GM12878 (cell line): ENCODE results near the gene TIAM1. TPM values are rescaled to one million over a fixed set of nuclear protein-coding genes. Genes with fewer than 3 reads are reported as not detected.

Experiments
- ATAC-seq: fragments of 200-7000 bp; cut with Tn5 transposase; 3 replicates; pipeline ENCODE4 v1.9.1; 2020; ENCODE audit warnings: mild to moderate bottlenecking, moderate library complexity
- BruUV-seq: library from RNA; stranded (reverse); fragments of 400-500 nt; replicated peaks from 2 replicates; lab custom pipeline; 2021; lab: Mats Ljungman, UMichigan
- CTCF ChIA-PET: fragments of 300-600 bp; sonication (Branson Sonifier 250); formaldehyde crosslinking; extraction: SDS; loops from one replicate; lab custom pipeline; 2021; ENCODE audit warnings: inconsistent platforms; lab: Yijun Ruan, JAX
- POLR2A ChIA-PET: fragments of 350-600 bp; formaldehyde crosslinking; extraction: SDS; loops from one replicate; lab custom pipeline; 2021; ENCODE audit warnings: inconsistent platforms; lab: Charles Lee
- RAD21 ChIA-PET: fragments of 300-600 bp; sonication (Branson Sonifier 250); formaldehyde crosslinking; loops from one replicate; lab custom pipeline; 2023; ENCODE audit warnings: antibody characterized with exemption; ENCODE audit not compliant: unreplicated experiment; lab: Charles Lee
- SMC1A ChIA-PET: fragments of 300-600 bp; sonication (Branson Sonifier 250); formaldehyde crosslinking; loops from one replicate; lab custom pipeline; 2023; ENCODE audit not compliant: unreplicated experiment, uncharacterized antibody; lab: Charles Lee
- DNase-seq: peaks from one replicate; pipeline ENCODE4 v3.0.0-alpha.2; 2011; ENCODE audit warnings: low read depth, low spot score
- FAIRE-seq: peaks from 3 replicates; lab custom pipeline; 2011; peaks lifted over from hg19 to GRCh38; lab: Jason Lieb, UNC
- H2AFZ ChIP-seq: 2 replicates; pipeline ENCODE4 v1.6.0; 2011; ENCODE audit warnings: low read depth, low read length, control low read depth; ENCODE audit not compliant: control insufficient read depth
- H3K27ac ChIP-seq: 2 replicates; pipeline ENCODE4 v1.5.1; 2011; ENCODE audit warnings: control low read depth; ENCODE audit not compliant: control insufficient read depth, insufficient read depth
- H3K27me3 ChIP-seq, 2 experiments: replicated peaks in 1 of 2; 2 replicates each; pipeline versions ENCODE4 v1.6.0 to v1.6.1; 2011; ENCODE audit warnings: low read length in 1 of 2; ENCODE audit not compliant: control insufficient read depth in 2 of 2, insufficient read depth in 2 of 2
- H3K36me3 ChIP-seq, 2 experiments: 2 replicates each; pipeline ENCODE4 v1.5.1; 2011; ENCODE audit warnings: low read length in 1 of 2; ENCODE audit not compliant: control insufficient read depth in 2 of 2, insufficient read depth in 2 of 2
- H3K4me1 ChIP-seq: 2 replicates; pipeline ENCODE4 v1.6.1; 2011; ENCODE audit warnings: mild to moderate bottlenecking, low read length, moderate library complexity, mixed read lengths; ENCODE audit not compliant: control insufficient read depth, insufficient read depth
- H3K4me2 ChIP-seq: 2 replicates; pipeline ENCODE4 v1.6.0; 2011; ENCODE audit warnings: control low read depth; ENCODE audit not compliant: control insufficient read depth, insufficient read depth
- H3K4me3 ChIP-seq: fragments of 200-600 bp; sonication (generic); 2 replicates; pipeline ENCODE4 v1.5.1; 2016
- H3K79me2 ChIP-seq: 2 replicates; pipeline ENCODE4 v1.6.0; 2011; ENCODE audit warnings: low read length; ENCODE audit not compliant: control insufficient read depth, insufficient read depth
- H3K9ac ChIP-seq: 2 replicates; pipeline ENCODE4 v1.8.0; 2011; ENCODE audit warnings: low read length, control low read depth, mixed read lengths; ENCODE audit not compliant: control insufficient read depth, insufficient read depth
- H3K9me3 ChIP-seq: replicated peaks from 3 replicates; pipeline ENCODE4 v1.5.1; 2011; ENCODE audit warnings: mild to moderate bottlenecking, low read length; ENCODE audit not compliant: control insufficient read depth, insufficient read depth
- H4K20me1 ChIP-seq: 2 replicates; pipeline ENCODE4 v1.6.0; 2011; ENCODE audit not compliant: control insufficient read depth, insufficient read depth
- BRCA1 ChIP-seq: IDR thresholded peaks from 2 replicates; pipeline ENCODE4 v1.6.1; 2011; ENCODE audit warnings: low read depth, low read length, improper control_type of control experiment
- CHD1 ChIP-seq: IDR thresholded peaks from 2 replicates; pipeline ENCODE4 v1.6.1; 2012; ENCODE audit warnings: low read depth, low read length, improper control_type of control experiment
- CREB1 ChIP-seq: IDR thresholded peaks from 2 replicates; pipeline ENCODE4 v1.6.1; 2012; ENCODE audit warnings: low read depth, mild to moderate bottlenecking, inconsistent platforms
- CREM ChIP-seq: IDR thresholded peaks from 2 replicates; pipeline ENCODE4 v1.6.1; 2014; ENCODE audit warnings: antibody characterized with exemption, low read depth
- GATAD2B ChIP-seq: fragments of 450-650 bp; conservative IDR thresholded peaks from 2 replicates; pipeline ENCODE4 v1.6.1; 2017; ENCODE audit warnings: low read depth, mild to moderate bottlenecking, moderate library complexity
- MYB ChIP-seq: fragments of 150-350 bp; IDR thresholded peaks from 2 replicates; pipeline ENCODE4 v1.6.1; 2014; ENCODE audit warnings: mild to moderate bottlenecking, low read depth, low read length, borderline replicate concordance
- NFXL1 ChIP-seq: fragments of 450-650 bp; IDR thresholded peaks from 2 replicates; pipeline ENCODE4 v1.6.1; 2017; ENCODE audit warnings: antibody characterized with exemption, mild to moderate bottlenecking, borderline replicate concordance
- NR2C1 ChIP-seq: fragments of 450-650 bp; IDR thresholded peaks from 2 replicates; pipeline ENCODE4 v1.6.1; 2017; ENCODE audit warnings: antibody characterized with exemption, mild to moderate bottlenecking, moderate library complexity
- PML ChIP-seq: IDR thresholded peaks from 2 replicates; pipeline ENCODE4 v1.6.1; 2012; ENCODE audit warnings: low read length, inconsistent platforms
- RBBP5 ChIP-seq: fragments of 200-600 bp; sonication (generic); conservative IDR thresholded peaks from 2 replicates; pipeline ENCODE4 v1.6.1; 2016
- RFX5 ChIP-seq: IDR thresholded peaks from 2 replicates; pipeline ENCODE4 v1.6.1; 2011; ENCODE audit warnings: low read depth, low read length, improper control_type of control experiment
- SPI1 ChIP-seq: IDR thresholded peaks from 2 replicates; pipeline ENCODE4 v1.6.1; 2011; ENCODE audit warnings: low read depth, mild to moderate bottlenecking, low read length, moderate library complexity, borderline replicate concordance; ENCODE audit not compliant: insufficient read depth
- TARDBP ChIP-seq: IDR thresholded peaks from 2 replicates; pipeline ENCODE4 v1.6.1; 2016; ENCODE audit warnings: borderline replicate concordance
- TCF3 ChIP-seq: IDR thresholded peaks from 2 replicates; pipeline ENCODE4 v1.6.1; 2012; ENCODE audit warnings: low read depth, mild to moderate bottlenecking, low read length, borderline replicate concordance; ENCODE audit not compliant: insufficient read depth
- WGBS: methylation state at CpG from one replicate; pipeline ENCODE4 v1.1.6; 2016; ENCODE audit warnings: low lambda C conversion rate; ENCODE audit not compliant: insufficient replicate concordance, insufficient coverage; ENCODE audit errors: missing lambda C conversion rate; 5-methylcytosine and 5-hydroxymethylcytosine counted together
- in situ Hi-C: fragments of 300-500 bp; cut with MboI; formaldehyde crosslinking; loops from 9 replicates; pipeline ENCODE4 v1.14.3; 2018; ENCODE audit warnings: mixed read lengths
- intact Hi-C: fragments of 100-400 bp; cut with micrococcal nuclease; formaldehyde crosslinking; loops from one replicate; pipeline ENCODE4 v1.14.2; 2022; ENCODE audit not compliant: unreplicated experiment
- polyA plus RNA-seq, 11 experiments: library from polyadenylated mRNA; depleted of rRNA in 4 of 11; unstranded in 6 of 11; stranded (reverse) in 5 of 11; fragments of >200 nt; fragmentation: Nextera tagmentation in 4 of 11; fragmentation: Illumina TruSeq in 1 of 11; extraction: Ambion mirVana in 4 of 11; extraction: Trizol in 1 of 11; gene quantifications; 1 replicate in 1 of 11; 2 replicates in 10 of 11; pipeline versions ENCODE4 v1.2.1 to v1.2.3, GENCODE V29; 2011 to 2016; ENCODE audit warnings: inconsistent platforms in 2 of 11, missing spikeins in 2 of 11, low read depth in 1 of 11
- total RNA-seq, 4 experiments: library from RNA; depleted of rRNA in 3 of 4; stranded (reverse); fragments of >200 nt in 3 of 4; fragmentation: Illumina TruSeq in 1 of 4; extraction: Trizol in 1 of 4; gene quantifications; 2 replicates each; pipeline versions ENCODE4 v1.2.1 to v1.2.3, GENCODE V29; 2013 to 2021
- TF ChIP-seq, protein P1 (sequence below): IDR thresholded peaks from 2 replicates; pipeline ENCODE4 v1.6.1; 2011; ENCODE audit warnings: borderline replicate concordance, low read depth, mild to moderate bottlenecking, moderate library complexity, low read length; ENCODE audit not compliant: insufficient read depth, poor library complexity, severe bottlenecking
- TF ChIP-seq, protein P2 (sequence below), 3 experiments: IDR thresholded peaks in 2 of 3; conservative IDR thresholded peaks in 1 of 3; 2 replicates each; pipeline ENCODE4 v1.5.1; 2011; ENCODE audit warnings: low read depth in 3 of 3, low read length in 3 of 3, mild to moderate bottlenecking in 3 of 3, control low read depth in 2 of 3, moderate library complexity in 2 of 3, inconsistent platforms in 1 of 3, mixed read lengths in 1 of 3; ENCODE audit not compliant: control insufficient read depth in 2 of 3, insufficient read depth in 1 of 3; ENCODE audit errors: extremely low read depth in 1 of 3

Gene TIAM1
- total and polyA plus RNA-seq, 10 of the 15 experiments (the other 5 are each of a cell fraction or from before 2014, with no cell fraction given) = 0.31 to 35.9 (median 0.78) TPM

DNA sequence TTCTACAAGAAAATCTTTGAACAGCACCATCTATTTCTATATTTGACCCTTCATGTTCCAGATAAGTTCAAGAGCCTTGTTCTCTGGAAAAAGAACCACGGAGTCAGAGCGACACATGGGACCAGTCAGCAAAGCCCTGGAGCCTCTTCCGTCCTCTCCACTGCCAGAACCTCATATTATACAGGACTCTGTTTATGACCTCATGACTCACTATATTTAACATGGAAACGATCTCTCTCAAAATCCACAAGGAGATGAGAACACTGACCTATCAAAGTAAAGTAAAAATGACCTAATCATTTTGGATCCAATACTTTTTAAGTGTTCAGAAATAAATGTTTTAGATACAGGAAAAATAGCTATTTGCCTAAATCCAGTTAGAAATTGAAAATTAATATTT is 181.2 kb downstream of the TIAM1 start:
- CTCF ChIA-PET = interaction anchor here (1.0 to 2.1 kb wide), 3 partner anchors 9 to 18 kb away, joined by 4 to 12 read pairs (median 6); no protein-coding TSS in a partner anchor
- intact Hi-C loops = no loop called here
- 38% methylated on average over 4 of the region's 4 CpGs for WGBS
- in situ Hi-C loops = no loop called here
- no peaks in the 10 kb centered on the region; a peak in 1 of 4 replicates for H3K36me3 ChIP-seq
- RAD21 ChIA-PET = interaction anchor here (2.1 kb wide), 1 partner anchor 54 kb away, joined by 4 read pairs; no protein-coding TSS in a partner anchor
- no TSS peak for BruUV-seq
- no peaks in the 10 kb centered on the region for H3K79me2 ChIP-seq
- no peak overlapping the region for H3K27ac ChIP-seq
- H3K9me3 ChIP-seq = no peaks in the 10 kb centered on the region
- H3K4me3 ChIP-seq = no peak overlapping the region
- H4K20me1 ChIP-seq = no peaks in the 10 kb centered on the region
- ATAC-seq (no peak), FAIRE-seq (no peak), DNase-seq (no peak)
- no peaks in the 10 kb centered on the region for H3K4me1 ChIP-seq
- POLR2A ChIA-PET = no interaction called here
- TF ChIP-seq CREM (no peak), BRCA1 (no peak), RFX5 (no peak), CREB1 (no peak), TARDBP (no peak), RBBP5 (no peak), PML (no peak), NR2C1 (no peak), GATAD2B (no peak), SPI1 (no peak), MYB (no peak), CHD1 (no peak), TCF3 (no peak), NFXL1 (no peak)
- TF ChIP-seq, protein P1, sequence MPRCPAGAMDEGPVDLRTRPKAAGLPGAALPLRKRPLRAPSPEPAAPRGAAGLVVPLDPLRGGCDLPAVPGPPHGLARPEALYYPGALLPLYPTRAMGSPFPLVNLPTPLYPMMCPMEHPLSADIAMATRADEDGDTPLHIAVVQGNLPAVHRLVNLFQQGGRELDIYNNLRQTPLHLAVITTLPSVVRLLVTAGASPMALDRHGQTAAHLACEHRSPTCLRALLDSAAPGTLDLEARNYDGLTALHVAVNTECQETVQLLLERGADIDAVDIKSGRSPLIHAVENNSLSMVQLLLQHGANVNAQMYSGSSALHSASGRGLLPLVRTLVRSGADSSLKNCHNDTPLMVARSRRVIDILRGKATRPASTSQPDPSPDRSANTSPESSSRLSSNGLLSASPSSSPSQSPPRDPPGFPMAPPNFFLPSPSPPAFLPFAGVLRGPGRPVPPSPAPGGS = no peak
- TF ChIP-seq, protein P2, sequence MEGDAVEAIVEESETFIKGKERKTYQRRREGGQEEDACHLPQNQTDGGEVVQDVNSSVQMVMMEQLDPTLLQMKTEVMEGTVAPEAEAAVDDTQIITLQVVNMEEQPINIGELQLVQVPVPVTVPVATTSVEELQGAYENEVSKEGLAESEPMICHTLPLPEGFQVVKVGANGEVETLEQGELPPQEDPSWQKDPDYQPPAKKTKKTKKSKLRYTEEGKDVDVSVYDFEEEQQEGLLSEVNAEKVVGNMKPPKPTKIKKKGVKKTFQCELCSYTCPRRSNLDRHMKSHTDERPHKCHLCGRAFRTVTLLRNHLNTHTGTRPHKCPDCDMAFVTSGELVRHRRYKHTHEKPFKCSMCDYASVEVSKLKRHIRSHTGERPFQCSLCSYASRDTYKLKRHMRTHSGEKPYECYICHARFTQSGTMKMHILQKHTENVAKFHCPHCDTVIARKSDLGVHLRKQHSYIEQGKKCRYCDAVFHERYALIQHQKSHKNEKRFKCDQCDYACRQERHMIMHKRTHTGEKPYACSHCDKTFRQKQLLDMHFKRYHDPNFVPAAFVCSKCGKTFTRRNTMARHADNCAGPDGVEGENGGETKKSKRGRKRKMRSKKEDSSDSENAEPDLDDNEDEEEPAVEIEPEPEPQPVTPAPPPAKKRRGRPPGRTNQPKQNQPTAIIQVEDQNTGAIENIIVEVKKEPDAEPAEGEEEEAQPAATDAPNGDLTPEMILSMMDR (IDR thresholded peaks at IDR 0.05 in 2 of 3, conservative IDR thresholded peaks at IDR 0.05 in 1 of 3; ENCODE audit: control insufficient read depth in 2 of 3, extremely low read depth in 1 of 3, insufficient read depth in 1 of 3, low read depth in 3 of 3, low read length in 3 of 3) = no peak
- H3K9ac ChIP-seq = no peak overlapping the region
- no peak overlapping the region for H3K4me2 ChIP-seq
- H2AFZ ChIP-seq = no peak overlapping the region
- SMC1A ChIA-PET = interaction anchor here (0.9 to 2.0 kb wide), 2 partner anchors 18 to 26 kb away, joined by 3 to 5 read pairs; no protein-coding TSS in a partner anchor
- no peaks in the 10 kb centered on the region for H3K27me3 ChIP-seq
